Mucosa of stomach (tissue), 1 donor: Measurements from ENCODE around the gene FGFR1OP2.

Experiments used
- H3K27me3 ChIP-seq: one replicate; pipeline ENCODE4 v1.7.0; 2013; ENCODE audit warnings: mild to moderate bottlenecking, low read length; ENCODE audit not compliant: control insufficient read depth, insufficient read depth
- H3K36me3 ChIP-seq: one replicate; pipeline ENCODE4 v1.7.0; 2013; ENCODE audit warnings: low read length; ENCODE audit not compliant: control insufficient read depth, insufficient read depth
- H3K4me1 ChIP-seq: one replicate; pipeline ENCODE4 v1.7.0; 2013; ENCODE audit warnings: mild to moderate bottlenecking, low read length; ENCODE audit not compliant: control insufficient read depth, insufficient read depth
- H3K4me3 ChIP-seq: one replicate; pipeline ENCODE4 v1.7.0; 2013; ENCODE audit warnings: low read length
- H3K9ac ChIP-seq: one replicate; pipeline ENCODE4 v1.7.0; 2013; ENCODE audit warnings: mild to moderate bottlenecking, low read length, moderate library complexity
- H3K9me3 ChIP-seq: one replicate; pipeline ENCODE4 v1.7.0; 2013; ENCODE audit warnings: mild to moderate bottlenecking, low read length, moderate library complexity; ENCODE audit not compliant: control insufficient read depth
- donor health status: Pancreatic carcinoma.

Gene FGFR1OP2

GRCh38 chr12:26989873-26990272 is 51.6 kb downstream of the FGFR1OP2 start:
- no peak overlapping the region for H3K4me3 ChIP-seq
- no peaks in the 10 kb centered on the region for H3K4me1 ChIP-seq
- H3K27me3 ChIP-seq = no peaks in the 10 kb centered on the region
- H3K9ac ChIP-seq = no peak overlapping the region
- H3K9me3 ChIP-seq = no peaks in the 10 kb centered on the region
- H3K36me3 ChIP-seq = no peaks in the 10 kb centered on the region

- H3K36me3 ChIP-seq = no peaks in the 10 kb centered on the region
- H3K9me3 ChIP-seq = no peaks in the 10 kb centered on the region
- no peak overlapping the region for H3K4me3 ChIP-seq
- no peaks in the 10 kb centered on the region for H3K4me1 ChIP-seq
- no peak overlapping the region for H3K9ac ChIP-seq
- H3K27me3 ChIP-seq = no peaks in the 10 kb centered on the region
Measured at GRCh38 chr12:26991826-26992225, 53.6 kb downstream of the FGFR1OP2 start.

GRCh38 chr12:26994109-26994508 is 55.8 kb downstream of the FGFR1OP2 start:
- Histone ChIP-seq H3K9ac (no peak overlapping the region), H3K4me1 (no peaks in the 10 kb centered on the region), H3K4me3 (no peak overlapping the region), H3K9me3 (no peaks in the 10 kb centered on the region), H3K27me3 (no peaks in the 10 kb centered on the region), H3K36me3 (no peaks in the 10 kb centered on the region)

- Histone ChIP-seq H3K27me3 (no peaks in the 10 kb centered on the region), H3K9me3 (no peaks in the 10 kb centered on the region), H3K4me1 (no peaks in the 10 kb centered on the region), H3K36me3 (peaks cover 7% of the 10 kb centered on the region), H3K9ac (no peak overlapping the region), H3K4me3 (no peak overlapping the region)
Measured at GRCh38 chr12:26995706-26996105, 57.4 kb downstream of the FGFR1OP2 start.

GRCh38 chr12:26997003-26997402 is 58.7 kb downstream of the FGFR1OP2 start:
- Histone ChIP-seq H3K9ac (no peak overlapping the region), H3K4me3 (no peak overlapping the region), H3K9me3 (no peaks in the 10 kb centered on the region), H3K36me3 (peaks cover 7% of the 10 kb centered on the region), H3K27me3 (no peaks in the 10 kb centered on the region), H3K4me1 (no peaks in the 10 kb centered on the region)

- H3K9me3 ChIP-seq = no peaks in the 10 kb centered on the region
- no peaks in the 10 kb centered on the region for H3K4me1 ChIP-seq
- H3K4me3 ChIP-seq = no peak overlapping the region
- no peak overlapping the region for H3K9ac ChIP-seq
- H3K27me3 ChIP-seq = no peaks in the 10 kb centered on the region
- H3K36me3 ChIP-seq = peaks cover 7% of the 10 kb centered on the region
Measured at GRCh38 chr12:27000961-27001360, 62.7 kb downstream of the FGFR1OP2 start.

- Histone ChIP-seq H3K36me3 (peaks cover 7% of the 10 kb centered on the region), H3K27me3 (no peaks in the 10 kb centered on the region), H3K9ac (no peak overlapping the region)
Measured at GRCh38 chr12:27001663-27002062, 63.4 kb downstream of the FGFR1OP2 start.

GRCh38 chr12:27002141-27002540 is 63.9 kb downstream of the FGFR1OP2 start:
- H3K36me3 ChIP-seq = peaks cover 7% of the 10 kb centered on the region
- H3K9me3 ChIP-seq = no peaks in the 10 kb centered on the region
- H3K9ac ChIP-seq = no peak overlapping the region
- H3K27me3 ChIP-seq = no peaks in the 10 kb centered on the region
- H3K4me1 ChIP-seq = no peaks in the 10 kb centered on the region
- no peak overlapping the region for H3K4me3 ChIP-seq

More at GRCh38 chr12:27001663-27002062, 63.4 kb downstream of the FGFR1OP2 start:
- Histone ChIP-seq H3K4me3 (no peak overlapping the region), H3K4me1 (no peaks in the 10 kb centered on the region), H3K9me3 (no peaks in the 10 kb centered on the region)

- Histone ChIP-seq H3K9me3 (no peaks in the 10 kb centered on the region), H3K36me3 (peaks cover 7% of the 10 kb centered on the region), H3K4me3 (no peak overlapping the region), H3K27me3 (no peaks in the 10 kb centered on the region), H3K4me1 (no peaks in the 10 kb centered on the region), H3K9ac (no peak overlapping the region)
Measured at GRCh38 chr12:27003421-27004381, 65.4 kb downstream of the FGFR1OP2 start.

- Histone ChIP-seq H3K4me3 (no peak overlapping the region), H3K4me1 (no peaks in the 10 kb centered on the region), H3K9me3 (no peaks in the 10 kb centered on the region), H3K9ac (no peak overlapping the region), H3K27me3 (no peaks in the 10 kb centered on the region), H3K36me3 (no peaks in the 10 kb centered on the region)
Measured at GRCh38 chr12:27005495-27005894, 67.2 kb downstream of the FGFR1OP2 start.

- H3K36me3 ChIP-seq = no peaks in the 10 kb centered on the region
- H3K4me1 ChIP-seq = peaks cover 1% of the 10 kb centered on the region
- H3K4me3 ChIP-seq = no peak overlapping the region
- no peaks in the 10 kb centered on the region for H3K9me3 ChIP-seq
- no peak overlapping the region for H3K9ac ChIP-seq
- no peaks in the 10 kb centered on the region for H3K27me3 ChIP-seq
Measured at GRCh38 chr12:27006797-27007467, 68.7 kb downstream of the FGFR1OP2 start.

GRCh38 chr12:27008081-27008480 is 69.8 kb downstream of the FGFR1OP2 start:
- H3K36me3 ChIP-seq = no peaks in the 10 kb centered on the region
- H3K27me3 ChIP-seq = no peaks in the 10 kb centered on the region
- no peaks in the 10 kb centered on the region for H3K9me3 ChIP-seq
- H3K4me3 ChIP-seq = no peak overlapping the region
- H3K4me1 ChIP-seq = peaks cover 7% of the 10 kb centered on the region
- H3K9ac ChIP-seq = no peak overlapping the region
